ENCODE data around the gene TIMM9.

TIMM9 gene, protein sequence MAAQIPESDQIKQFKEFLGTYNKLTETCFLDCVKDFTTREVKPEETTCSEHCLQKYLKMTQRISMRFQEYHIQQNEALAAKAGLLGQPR

GRCh38 chr14:58427281-58428117 is at the start of gene TIMM9, which contains the start of gene KIAA0586:
TIMM9 (minus strand) TSS chr14:58427531; CDS start chr14:58411945, 15,586 bp downstream.
KIAA0586 (plus strand) TSS chr14:58427719; CDS start chr14:58428265, 546 bp downstream.
- H3K4me1 Mint-ChIP-seq, result peaks cover 37% of the 10 kb centered on the region
- peak; percentile 95 for ATAC-seq
- H3K9me3 Mint-ChIP-seq, result no peaks in the 10 kb centered on the region
- peak within 1 kb of the TSS; percentile 100 for H3K27ac Mint-ChIP-seq
- peak within 1 kb of the TSS; percentile 78 to 89 for H3K4me3 Mint-ChIP-seq
- DNase-seq, result peak; percentile 93 to 98
- H3K27me3 Mint-ChIP-seq, result no peaks in the 10 kb centered on the region

DNA sequence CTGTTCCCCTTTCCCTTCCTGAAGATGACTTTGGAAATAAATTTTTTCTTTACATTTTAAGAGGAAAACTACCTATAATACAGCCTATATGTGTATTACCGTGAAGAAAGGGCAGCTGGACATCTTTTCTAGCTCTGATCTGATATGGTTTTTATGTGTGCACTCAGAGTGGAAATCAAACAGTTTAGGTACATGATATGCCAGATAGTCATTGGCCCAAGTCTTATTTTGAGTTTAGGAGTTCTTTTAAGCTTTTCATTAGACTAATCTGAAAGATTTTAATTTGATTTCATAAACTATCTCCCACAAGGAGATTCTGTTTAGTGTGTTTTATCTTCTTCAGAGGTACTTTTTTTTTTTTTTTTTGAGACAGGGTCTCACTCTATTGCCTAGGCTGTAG is 49.0 kb upstream of the TIMM9 start:
- peak overlapping the region in 1 of 2 donors; percentile 46 for H3K27ac Mint-ChIP-seq
- DNase-seq (no peak), ATAC-seq (no peak)
- H3K9me3 Mint-ChIP-seq, result no peaks in the 10 kb centered on the region
- no peaks in the 10 kb centered on the region for H3K27me3 Mint-ChIP-seq
- no peaks in the 10 kb centered on the region for H3K4me1 Mint-ChIP-seq
- H3K4me3 Mint-ChIP-seq, result no peak overlapping the region

GRCh38 chr14:58469309-58469708 is 42.0 kb upstream of the TIMM9 start:
- DNase-seq (no peak), ATAC-seq (no peak)
- Mint-ChIP-seq H3K9me3 (no peaks in the 10 kb centered on the region), H3K4me3 (no peak overlapping the region), H3K27me3 (no peaks in the 10 kb centered on the region), H3K4me1 (no peaks in the 10 kb centered on the region), H3K27ac (no peak overlapping the region)

DNA sequence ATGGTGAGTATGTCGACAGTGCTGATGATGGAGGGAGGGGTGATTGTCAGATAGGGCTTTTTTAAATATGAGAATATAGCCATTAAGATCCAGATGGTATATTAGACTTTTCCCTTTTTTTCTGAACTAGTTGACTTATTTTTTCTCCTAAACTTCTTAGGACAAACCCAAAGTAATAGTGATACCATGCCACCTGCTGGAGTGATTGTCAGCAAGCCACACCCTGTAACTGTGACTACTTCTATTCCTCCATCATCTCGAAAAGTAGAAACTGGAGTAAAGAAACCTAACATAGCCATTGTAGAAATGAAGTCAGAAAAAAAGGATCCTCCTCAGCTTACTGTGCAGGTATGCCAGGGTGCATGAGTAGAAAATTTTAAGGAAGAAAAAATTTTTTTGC is 40.2 kb upstream of the TIMM9 start:
- H3K27ac Mint-ChIP-seq, result no peak overlapping the region
- no peak for DNase-seq
- no peak for ATAC-seq
- no peaks in the 10 kb centered on the region for H3K27me3 Mint-ChIP-seq
- no peak overlapping the region for H3K4me3 Mint-ChIP-seq
- no peaks in the 10 kb centered on the region for H3K4me1 Mint-ChIP-seq
- H3K9me3 Mint-ChIP-seq, result no peaks in the 10 kb centered on the region

DNA sequence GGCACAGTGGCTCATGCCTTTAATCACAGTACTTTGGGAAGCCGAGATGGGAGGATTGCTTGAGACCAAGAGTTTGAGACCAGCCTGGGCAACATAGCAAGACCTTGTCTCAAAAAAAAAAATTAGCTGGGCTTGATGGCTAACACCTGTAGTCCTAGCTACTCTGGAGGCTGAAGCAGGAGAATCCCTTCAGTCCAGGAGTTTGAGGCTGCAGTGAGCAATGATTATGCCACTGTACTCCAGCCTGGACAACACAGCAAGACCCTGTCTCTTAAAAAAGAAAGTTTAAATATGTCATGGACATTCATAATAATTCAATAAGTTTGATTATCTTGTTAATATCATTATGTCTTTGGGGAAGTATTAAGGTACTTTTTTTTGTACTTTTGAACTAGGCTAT is 39.1 kb upstream of the TIMM9 start:
- ATAC-seq (no peak), DNase-seq (no peak)
- H3K4me3 Mint-ChIP-seq, result no peak overlapping the region
- no peaks in the 10 kb centered on the region for H3K9me3 Mint-ChIP-seq
- no peak overlapping the region for H3K27ac Mint-ChIP-seq
- H3K27me3 Mint-ChIP-seq, result no peaks in the 10 kb centered on the region
- H3K4me1 Mint-ChIP-seq, result no peaks in the 10 kb centered on the region

- H3K27me3 Mint-ChIP-seq, result no peaks in the 10 kb centered on the region
- H3K4me1 Mint-ChIP-seq, result no peaks in the 10 kb centered on the region
- H3K27ac Mint-ChIP-seq, result no peak overlapping the region
- no peaks in the 10 kb centered on the region for H3K9me3 Mint-ChIP-seq
- H3K4me3 Mint-ChIP-seq, result no peak overlapping the region
- DNase-seq (no peak), ATAC-seq (no peak)
Observed at GRCh38 chr14:58465421-58465820, 38.1 kb upstream of the TIMM9 start.

GRCh38 chr14:58464652-58465051 is 37.3 kb upstream of the TIMM9 start:
- ATAC-seq (no peak), DNase-seq (no peak)
- H3K4me3 Mint-ChIP-seq, result no peak overlapping the region
- H3K9me3 Mint-ChIP-seq, result no peaks in the 10 kb centered on the region
- no peaks in the 10 kb centered on the region for H3K4me1 Mint-ChIP-seq
- no peaks in the 10 kb centered on the region for H3K27me3 Mint-ChIP-seq
- H3K27ac Mint-ChIP-seq, result peak overlapping the region in 1 of 2 donors; percentile 37

GRCh38 chr14:58463147-58463546 is 35.8 kb upstream of the TIMM9 start:
- H3K27me3 Mint-ChIP-seq, result no peaks in the 10 kb centered on the region
- no peak overlapping the region for H3K27ac Mint-ChIP-seq
- ATAC-seq (no peak), DNase-seq (no peak)
- no peak overlapping the region for H3K4me3 Mint-ChIP-seq
- H3K9me3 Mint-ChIP-seq, result no peaks in the 10 kb centered on the region
- H3K4me1 Mint-ChIP-seq, result no peaks in the 10 kb centered on the region

DNA sequence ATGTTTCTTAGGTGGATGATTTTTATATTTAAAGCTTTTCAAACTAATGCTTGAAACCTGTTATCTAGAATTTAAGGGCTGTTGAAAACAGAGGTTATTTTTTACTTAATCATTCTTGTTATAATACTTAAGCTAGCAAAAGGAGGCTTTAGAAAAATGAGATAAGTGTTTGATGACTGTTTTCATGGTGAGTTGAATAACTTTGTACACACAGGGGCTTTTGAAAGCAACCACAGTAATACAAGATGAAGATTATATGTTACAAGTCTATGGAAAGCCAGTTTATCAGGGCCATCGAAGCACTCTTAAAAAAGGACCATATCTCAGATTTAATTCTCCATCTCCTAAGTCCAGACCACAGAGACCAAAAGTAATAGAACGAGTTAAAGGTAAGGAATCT is 33.4 kb upstream of the TIMM9 start:
- Mint-ChIP-seq H3K9me3 (no peaks in the 10 kb centered on the region), H3K27ac (no peak overlapping the region), H3K4me3 (no peak overlapping the region), H3K27me3 (no peaks in the 10 kb centered on the region), H3K4me1 (no peaks in the 10 kb centered on the region)
- ATAC-seq, result no peak
- no peak for DNase-seq

DNA sequence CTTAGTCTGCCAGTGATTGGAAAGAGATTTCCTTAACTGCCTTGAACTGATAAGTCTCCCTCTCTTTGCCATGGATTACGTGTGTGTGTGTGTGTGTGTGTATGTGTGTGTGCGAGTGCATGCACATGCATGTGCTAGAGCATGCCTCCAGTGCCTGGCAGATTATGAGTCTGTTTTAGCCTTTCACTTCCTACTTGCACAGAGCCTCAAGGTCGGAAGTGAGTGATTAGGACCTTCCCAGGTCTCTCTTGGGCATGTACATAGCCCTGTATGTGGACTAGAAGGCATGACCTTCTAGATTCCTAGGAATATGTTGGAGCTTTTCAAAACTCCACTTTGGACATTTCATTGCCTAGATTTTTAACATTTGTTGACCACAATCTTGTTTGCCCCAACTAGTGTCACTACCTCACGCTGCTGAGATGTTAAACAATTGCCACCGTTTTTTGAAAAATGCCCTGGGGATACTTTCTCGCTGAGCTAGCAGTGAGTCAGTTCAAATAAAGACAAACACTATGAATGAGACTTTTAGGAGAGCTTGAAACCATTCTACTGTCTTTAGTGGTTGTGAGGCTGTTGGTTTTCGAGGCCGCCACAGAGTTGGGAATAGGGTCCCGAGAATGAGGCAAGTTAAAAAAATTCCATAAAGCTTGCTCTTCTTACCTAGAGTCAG is 28.4 kb upstream of the TIMM9 start:
- no peak for ATAC-seq
- no peak for DNase-seq
- H3K4me3 Mint-ChIP-seq, result no peak overlapping the region
- H3K9me3 Mint-ChIP-seq, result no peaks in the 10 kb centered on the region
- no peak overlapping the region for H3K27ac Mint-ChIP-seq
- H3K27me3 Mint-ChIP-seq, result no peaks in the 10 kb centered on the region
- no peaks in the 10 kb centered on the region for H3K4me1 Mint-ChIP-seq

DNA sequence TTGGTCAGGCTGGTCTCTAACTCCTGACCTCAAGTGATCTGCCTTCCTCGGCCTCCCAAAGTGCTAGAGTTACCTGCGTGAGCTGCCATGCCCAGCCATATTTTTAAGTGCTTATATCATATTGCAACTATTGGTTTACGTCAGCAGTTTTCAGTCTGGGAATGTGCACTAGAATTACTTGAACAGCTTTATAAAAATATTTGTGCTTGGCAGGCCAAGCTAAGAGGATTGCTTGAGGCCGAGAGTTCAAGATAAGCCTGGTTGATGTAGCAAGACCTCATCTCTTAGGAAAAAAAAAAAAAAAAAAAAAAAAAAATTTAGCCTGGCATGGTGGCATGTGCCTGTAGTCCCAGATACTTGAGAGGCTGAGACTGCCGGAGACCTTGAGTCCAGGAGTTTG is 17.3 kb upstream of the TIMM9 start:
- H3K4me3 Mint-ChIP-seq, result no peak overlapping the region
- H3K4me1 Mint-ChIP-seq, result no peaks in the 10 kb centered on the region
- no peak for DNase-seq
- no peaks in the 10 kb centered on the region for H3K9me3 Mint-ChIP-seq
- no peak for ATAC-seq
- no peak overlapping the region for H3K27ac Mint-ChIP-seq
- no peaks in the 10 kb centered on the region for H3K27me3 Mint-ChIP-seq

DNA sequence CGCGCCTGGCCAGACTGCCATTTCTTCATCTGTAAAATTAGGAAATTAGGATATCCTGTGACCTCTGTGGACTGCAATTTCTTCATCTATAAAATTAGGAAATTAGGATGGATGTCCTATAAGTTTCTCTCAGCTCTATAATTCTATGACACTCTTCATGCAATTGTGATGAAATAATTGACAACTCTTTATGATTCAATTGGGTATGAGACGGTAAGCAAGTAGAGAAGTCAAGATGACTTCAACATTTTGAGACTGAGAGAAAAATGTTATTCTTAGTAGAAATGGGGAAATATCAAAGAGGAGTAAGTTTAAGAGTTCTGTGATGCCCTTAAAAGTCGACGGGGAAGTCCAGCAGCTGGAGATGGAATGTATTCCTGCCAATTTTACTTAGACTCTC is 12.1 kb upstream of the TIMM9 start:
- H3K9me3 Mint-ChIP-seq, result no peaks in the 10 kb centered on the region

DNA sequence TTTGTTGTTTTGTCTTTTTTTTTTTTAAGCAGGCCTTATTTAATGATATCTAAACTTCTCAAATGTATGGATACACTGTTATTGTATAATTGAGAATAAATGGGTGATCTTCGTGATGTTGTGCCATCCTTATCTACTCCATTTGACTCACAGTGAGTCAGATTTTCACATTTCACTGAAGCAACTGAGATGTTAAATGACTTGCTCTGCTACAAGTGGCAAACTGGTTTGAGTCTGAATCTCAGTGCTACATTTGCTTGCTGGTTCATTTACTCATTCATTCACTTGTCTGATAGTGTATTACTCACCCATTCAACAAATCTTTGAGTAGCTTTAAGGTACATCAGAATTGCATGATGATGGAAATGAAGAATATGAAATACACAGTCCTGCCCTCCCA is 2.8 kb upstream of the TIMM9 start:
- H3K27ac Mint-ChIP-seq, result no peak overlapping the region
- DNase-seq (no peak), ATAC-seq (peak; percentile 52)
- no peaks in the 10 kb centered on the region for H3K27me3 Mint-ChIP-seq
- no peaks in the 10 kb centered on the region for H3K9me3 Mint-ChIP-seq
- H3K4me3 Mint-ChIP-seq, result peak overlapping the region in 1 of 2 donors; percentile 43
- H3K4me1 Mint-ChIP-seq, result peaks cover 29% of the 10 kb centered on the region

More for the DNA sequence above, 12.1 kb upstream of the TIMM9 start:
- DNase-seq, result no peak
- Mint-ChIP-seq H3K4me1 (no peaks in the 10 kb centered on the region), H3K4me3 (no peak overlapping the region), H3K27ac (no peak overlapping the region), H3K27me3 (no peaks in the 10 kb centered on the region)
- no peak for ATAC-seq

DNA sequence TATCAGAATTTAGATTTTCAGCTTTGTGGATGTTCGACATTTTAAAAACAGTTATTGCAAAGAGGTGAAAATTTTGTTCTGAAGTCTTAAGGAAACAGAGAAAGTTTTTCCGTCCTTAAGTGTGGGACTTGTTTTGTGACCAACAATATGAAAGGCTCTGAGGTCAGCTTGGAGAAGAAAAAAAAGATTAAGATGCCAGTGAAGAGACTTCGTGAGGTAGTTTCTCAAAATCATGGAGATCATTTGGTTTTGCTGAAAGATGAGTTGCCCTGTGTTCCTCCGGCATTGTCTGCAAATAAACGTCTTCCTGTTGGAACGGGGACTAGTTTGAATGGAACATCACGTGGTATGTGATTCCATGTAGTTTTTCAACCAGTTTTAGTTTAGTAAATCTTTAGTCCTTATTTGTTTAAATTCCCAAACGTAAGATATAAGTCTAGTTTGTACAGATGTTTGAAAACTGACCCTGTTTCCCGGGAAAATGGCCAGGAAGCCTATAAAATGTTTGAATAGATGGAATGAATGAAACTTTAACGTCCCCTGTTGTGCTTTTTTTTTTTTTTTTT is 870 bp upstream of the TIMM9 start:
- H3K9me3 Mint-ChIP-seq, result no peaks in the 10 kb centered on the region
- H3K4me1 Mint-ChIP-seq, result peaks cover 37% of the 10 kb centered on the region
- H3K4me3 Mint-ChIP-seq, result peak overlapping the region; percentile 78 to 89
- H3K27me3 Mint-ChIP-seq, result no peaks in the 10 kb centered on the region
- H3K27ac Mint-ChIP-seq, result peak overlapping the region; percentile 100
- ATAC-seq (no peak), DNase-seq (no peak)

DNA sequence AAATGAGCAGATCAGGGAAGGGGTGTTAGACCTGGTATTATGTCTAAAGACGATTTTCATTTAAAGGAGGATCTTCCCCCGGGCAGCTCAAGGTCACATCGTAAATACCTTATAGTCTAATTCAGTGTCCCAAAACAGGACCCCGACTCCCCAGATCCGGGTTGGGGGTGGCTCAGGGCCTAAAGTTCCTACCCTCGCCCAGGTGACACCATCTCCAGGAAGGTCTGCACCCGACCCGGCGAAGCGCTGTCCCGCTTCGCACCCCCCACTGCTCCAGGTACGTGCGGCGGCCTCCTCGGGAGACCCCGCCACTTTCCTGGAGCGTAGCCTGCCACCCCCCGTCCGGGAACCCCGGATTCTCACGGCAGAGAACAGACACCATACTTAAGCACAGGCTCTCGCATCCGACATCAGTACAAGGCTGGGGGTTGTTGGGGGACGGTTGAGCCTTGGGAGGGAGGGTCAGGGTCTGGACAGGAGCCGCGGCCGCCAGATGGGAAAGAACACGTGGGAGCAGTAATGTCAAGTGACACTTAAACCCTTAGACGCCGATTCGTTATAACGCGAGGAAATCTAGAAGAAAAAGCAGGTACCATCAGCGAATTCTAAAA is 556 bp downstream of the TIMM9 start:
- no peaks in the 10 kb centered on the region for H3K27me3 Mint-ChIP-seq
- peak; percentile 57 to 66 for DNase-seq
- H3K27ac Mint-ChIP-seq, result peak overlapping the region; percentile 100
- peak overlapping the region; percentile 78 to 89 for H3K4me3 Mint-ChIP-seq
- ATAC-seq, result peak; percentile 30
- peaks cover 37% of the 10 kb centered on the region for H3K4me1 Mint-ChIP-seq
- no peaks in the 10 kb centered on the region for H3K9me3 Mint-ChIP-seq
